Endothelial cell of umbilical vein (primary cell): ENCODE results near the gene TEX13C.
"Not testable (repeated sequence)": the region's sequence is repeated elsewhere in the genome, so short reads cannot be mapped to it uniquely, and the experiment has no call there.

Experiments used
- CTCF ChIP-seq, 2 donors: IDR thresholded peaks; 1 replicate in 1 of 2; 2 replicates in 1 of 2; pipeline ENCODE4 v1.5.1; 2011; ENCODE audit warnings: low read length in 2 of 2, mild to moderate bottlenecking in 2 of 2, moderate library complexity in 2 of 2, control low read depth in 1 of 2, inconsistent platforms in 1 of 2, low read depth in 1 of 2; ENCODE audit not compliant: insufficient read depth in 1 of 2; ENCODE audit errors: extremely low read depth in 1 of 2
- EZH2 ChIP-seq: IDR thresholded peaks from 2 replicates; pipeline ENCODE4 v1.6.1; 2012; ENCODE audit warnings: borderline replicate concordance, low read depth, mild to moderate bottlenecking, moderate library complexity, low read length, inconsistent platforms; ENCODE audit not compliant: severe bottlenecking
- FOS ChIP-seq: IDR thresholded peaks from 2 replicates; pipeline ENCODE4 v1.6.1; 2011; ENCODE audit warnings: mild to moderate bottlenecking, low read length, moderate library complexity, borderline replicate concordance; ENCODE audit not compliant: insufficient read depth
- GATA2 ChIP-seq: IDR thresholded peaks from 2 replicates; pipeline ENCODE4 v1.7.0; 2011; ENCODE audit warnings: low read depth, mild to moderate bottlenecking, moderate library complexity, mixed read lengths, low read length; ENCODE audit not compliant: insufficient read length, insufficient read depth
- MAX ChIP-seq: IDR thresholded peaks from 2 replicates; pipeline ENCODE4 v1.6.1; 2011; ENCODE audit not compliant: insufficient read depth, insufficient read length
- MYC ChIP-seq: IDR thresholded peaks from one replicate; pipeline ENCODE4 v1.6.1; 2011; ENCODE audit warnings: mild to moderate bottlenecking, low read depth, low read length
- POLR2A ChIP-seq: IDR thresholded peaks from 2 replicates; pipeline ENCODE4 v1.6.1; 2012; ENCODE audit warnings: low read depth, mild to moderate bottlenecking, control low read depth, low read length
- POLR2AphosphoS5 ChIP-seq: IDR thresholded peaks from 2 replicates; pipeline ENCODE4 v1.6.1; 2012; ENCODE audit warnings: low read depth, mild to moderate bottlenecking, control low read depth, low read length, moderate library complexity; ENCODE audit not compliant: insufficient read depth

GRCh38 chrX:125319166-125319565 lies 505 bp upstream of the TEX13C start:
- not testable (repeated sequence) for TF ChIP-seq CTCF (IDR thresholded peaks at IDR 0.05; ENCODE audit: extremely low read depth in 1 of 2, insufficient read depth in 1 of 2, low read depth in 1 of 2, low read length in 2 of 2); FOS; POLR2AphosphoS5; POLR2A; MYC; MAX; EZH2; GATA2
